WTC11 (cell line): ENCODE measurements around the gene ASXL3. TPM values are rescaled to one million over a fixed set of nuclear protein-coding genes. Genes with fewer than 3 reads are reported as not detected.

Experiments used
- ATAC-seq: fragments of 200-7000 bp; cut with Tn5 transposase; 2 replicates; pipeline ENCODE4 v1.10.0; 2021; ENCODE audit warnings: mild to moderate bottlenecking, moderate library complexity
- CTCF ChIA-PET: fragments of 300-600 bp; sonication (Branson Sonifier 250); formaldehyde crosslinking; loops from one replicate; lab custom pipeline; 2021; ENCODE audit warnings: antibody characterized with exemption; lab: Charles Lee
- POLR2A ChIA-PET: fragments of 350-600 bp; sonication (Branson Sonifier 250); formaldehyde crosslinking; loops from one replicate; lab custom pipeline; 2021; ENCODE audit warnings: antibody characterized with exemption; lab: Charles Lee
- DNase-seq: peaks from one replicate; pipeline ENCODE4 v3.0.0; 2021; ENCODE audit warnings: low spot score
- H3K27ac Mint-ChIP-seq: 2 replicates; pipeline ENCODE4 v1.8.0; 2021; ENCODE audit warnings: mixed read lengths
- H3K27me3 Mint-ChIP-seq: 2 replicates; pipeline ENCODE4 v1.8.0; 2021; ENCODE audit warnings: low read depth, mild to moderate bottlenecking, moderate library complexity, mixed read lengths
- H3K36me3 Mint-ChIP-seq: 2 replicates; pipeline ENCODE4 v1.8.0; 2021; ENCODE audit warnings: mixed read lengths
- H3K4me1 Mint-ChIP-seq: 2 replicates; pipeline ENCODE4 v1.8.0; 2022; ENCODE audit warnings: mixed read lengths
- H3K4me3 Mint-ChIP-seq: 2 replicates; pipeline ENCODE4 v1.8.0; 2021; ENCODE audit warnings: mild to moderate bottlenecking, moderate library complexity, mixed read lengths
- H3K9me3 Mint-ChIP-seq: 2 replicates; pipeline ENCODE4 v1.8.0; 2021; ENCODE audit warnings: mixed read lengths
- GRHL2 ChIP-seq: fragments of 250-450 bp; sonication (Bioruptor Pico); IDR thresholded peaks from 2 replicates; pipeline ENCODE4 v1.8.0; 2022; ENCODE audit warnings: mild to moderate bottlenecking, moderate library complexity; ENCODE audit not compliant: insufficient replicate concordance, severe bottlenecking
- GTF2I ChIP-seq: fragments of 250-450 bp; sonication (Bioruptor Pico); conservative IDR thresholded peaks from 2 replicates; pipeline ENCODE4 v1.4.0; 2021; ENCODE audit warnings: mild to moderate bottlenecking
- PRRX2 ChIP-seq: fragments of 250-450 bp; sonication (Bioruptor Pico); IDR thresholded peaks from 2 replicates; pipeline ENCODE4 v1.8.0; 2021; ENCODE audit warnings: mild to moderate bottlenecking
- RORB ChIP-seq: fragments of 250-450 bp; sonication (Bioruptor Pico); IDR thresholded peaks from 2 replicates; pipeline ENCODE4 v1.9.0; 2021; ENCODE audit warnings: mild to moderate bottlenecking
- SMAD4 ChIP-seq: sonication (generic); formaldehyde crosslinking; IDR thresholded peaks from 2 replicates; pipeline ENCODE4 v1.8.0; 2022; ENCODE audit warnings: mild to moderate bottlenecking, missing genetic modification reagents
- SOX15 ChIP-seq: fragments of 250-450 bp; sonication (Bioruptor Pico); IDR thresholded peaks from 2 replicates; pipeline ENCODE4 v1.9.0; 2021; ENCODE audit warnings: mild to moderate bottlenecking
- ZNF423 ChIP-seq: fragments of 250-450 bp; sonication (Bioruptor Pico); IDR thresholded peaks from 2 replicates; pipeline ENCODE4 v2.1.2; 2022; ENCODE audit warnings: mild to moderate bottlenecking, moderate library complexity
- total RNA-seq: library from RNA; stranded (reverse); gene quantifications from 3 replicates; pipeline ENCODE4 v1.2.3, GENCODE V29; 2021
- TF ChIP-seq, protein P1 (sequence below): sonication (generic); formaldehyde crosslinking; IDR thresholded peaks from 2 replicates; pipeline ENCODE4 v1.8.1; 2023; ENCODE audit warnings: mild to moderate bottlenecking, moderate library complexity, missing genetic modification reagents
- TF ChIP-seq, protein P2 (sequence below): sonication (generic); formaldehyde crosslinking; IDR thresholded peaks from 2 replicates; pipeline ENCODE4 v1.8.1; 2023; ENCODE audit warnings: mild to moderate bottlenecking, missing genetic modification reagents, moderate library complexity
- TF ChIP-seq, protein P3 (sequence below): sonication (generic); formaldehyde crosslinking; IDR thresholded peaks from 2 replicates; pipeline ENCODE4 v1.8.0; 2022; ENCODE audit warnings: mild to moderate bottlenecking, missing genetic modification reagents
- TF ChIP-seq, protein P4 (sequence below): sonication (generic); formaldehyde crosslinking; IDR thresholded peaks from 2 replicates; pipeline ENCODE4 v1.8.0; 2022; ENCODE audit warnings: missing genetic modification reagents
- TF ChIP-seq, protein P5 (sequence below): sonication (generic); formaldehyde crosslinking; IDR thresholded peaks from 2 replicates; pipeline ENCODE4 v1.8.1; 2022; ENCODE audit warnings: low read depth, missing genetic modification reagents, borderline replicate concordance
- TF ChIP-seq, protein P6 (sequence below): sonication (generic); formaldehyde crosslinking; IDR thresholded peaks from 2 replicates; pipeline ENCODE4 v1.8.1; 2023; ENCODE audit warnings: mild to moderate bottlenecking, missing genetic modification reagents
- TF ChIP-seq, protein P7 (sequence below): sonication (generic); formaldehyde crosslinking; IDR thresholded peaks from 2 replicates; pipeline ENCODE4 v1.8.0; 2023; ENCODE audit warnings: missing genetic modification reagents
- TF ChIP-seq, protein P8 (sequence below): sonication (generic); formaldehyde crosslinking; IDR thresholded peaks from 2 replicates; pipeline ENCODE4 v1.8.0; 2023; ENCODE audit warnings: missing genetic modification reagents, mild to moderate bottlenecking, borderline replicate concordance
- TF ChIP-seq, protein P9 (sequence below): sonication (generic); formaldehyde crosslinking; IDR thresholded peaks from 2 replicates; pipeline ENCODE4 v1.8.1; 2022; ENCODE audit warnings: low read depth, mild to moderate bottlenecking, moderate library complexity, missing genetic modification reagents, borderline replicate concordance
- TF ChIP-seq, protein P10 (sequence below): sonication (generic); formaldehyde crosslinking; IDR thresholded peaks from 2 replicates; pipeline ENCODE4 v1.8.1; 2023; ENCODE audit warnings: mild to moderate bottlenecking, missing genetic modification reagents, moderate library complexity

ASXL3 gene
- total RNA-seq, 1 experiment from 2014 or later: 0.35 TPM

DNA sequence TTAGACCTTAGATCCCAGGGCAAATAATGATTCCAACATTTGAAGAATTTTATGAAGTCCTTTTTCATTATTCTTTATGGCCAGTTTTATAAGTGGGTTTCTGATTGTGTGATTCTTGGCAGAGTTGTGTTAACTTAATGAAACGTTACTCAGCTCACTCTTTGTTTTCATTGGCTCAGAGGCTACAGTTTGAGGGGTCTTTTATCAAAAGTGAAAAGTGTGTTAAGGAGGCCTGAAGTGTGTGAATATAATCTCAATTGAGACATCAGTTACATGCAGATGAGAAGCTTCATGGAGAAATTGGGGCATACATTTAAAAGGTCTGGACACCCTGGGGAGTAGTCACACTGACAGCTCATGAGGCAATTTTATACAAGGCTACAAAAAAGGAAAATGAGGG, 74.6 kb downstream of the ASXL3 start:
- no peaks in the 10 kb centered on the region for H3K9me3 Mint-ChIP-seq
- ChIA-PET CTCF (no interaction called here), POLR2A (no interaction called here)
- H3K4me3 Mint-ChIP-seq: no peak overlapping the region
- TF ChIP-seq, protein P1, sequence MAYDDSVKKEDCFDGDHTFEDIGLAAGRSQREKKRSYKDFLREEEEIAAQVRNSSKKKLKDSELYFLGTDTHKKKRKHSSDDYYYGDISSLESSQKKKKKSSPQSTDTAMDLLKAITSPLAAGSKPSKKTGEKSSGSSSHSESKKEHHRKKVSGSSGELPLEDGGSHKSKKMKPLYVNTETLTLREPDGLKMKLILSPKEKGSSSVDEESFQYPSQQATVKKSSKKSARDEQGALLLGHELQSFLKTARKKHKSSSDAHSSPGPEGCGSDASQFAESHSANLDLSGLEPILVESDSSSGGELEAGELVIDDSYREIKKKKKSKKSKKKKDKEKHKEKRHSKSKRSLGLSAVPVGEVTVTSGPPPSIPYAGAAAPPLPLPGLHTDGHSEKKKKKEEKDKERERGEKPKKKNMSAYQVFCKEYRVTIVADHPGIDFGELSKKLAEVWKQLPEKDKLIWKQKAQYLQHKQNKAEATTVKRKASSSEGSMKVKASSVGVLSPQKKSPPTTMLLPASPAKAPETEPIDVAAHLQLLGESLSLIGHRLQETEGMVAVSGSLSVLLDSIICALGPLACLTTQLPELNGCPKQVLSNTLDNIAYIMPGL (CRISPR knock-in tag): no peak
- no peak for TF ChIP-seq ZNF423
- TF ChIP-seq, protein P2, sequence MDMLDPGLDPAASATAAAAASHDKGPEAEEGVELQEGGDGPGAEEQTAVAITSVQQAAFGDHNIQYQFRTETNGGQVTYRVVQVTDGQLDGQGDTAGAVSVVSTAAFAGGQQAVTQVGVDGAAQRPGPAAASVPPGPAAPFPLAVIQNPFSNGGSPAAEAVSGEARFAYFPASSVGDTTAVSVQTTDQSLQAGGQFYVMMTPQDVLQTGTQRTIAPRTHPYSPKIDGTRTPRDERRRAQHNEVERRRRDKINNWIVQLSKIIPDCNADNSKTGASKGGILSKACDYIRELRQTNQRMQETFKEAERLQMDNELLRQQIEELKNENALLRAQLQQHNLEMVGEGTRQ (CRISPR knock-in tag): no peak
- no peak for TF ChIP-seq SMAD4 (CRISPR knock-in tag)
- TF ChIP-seq SOX15 (CRISPR knock-in tag): no peak
- TF ChIP-seq RORB (CRISPR knock-in tag): no peak
- TF ChIP-seq, protein P3, sequence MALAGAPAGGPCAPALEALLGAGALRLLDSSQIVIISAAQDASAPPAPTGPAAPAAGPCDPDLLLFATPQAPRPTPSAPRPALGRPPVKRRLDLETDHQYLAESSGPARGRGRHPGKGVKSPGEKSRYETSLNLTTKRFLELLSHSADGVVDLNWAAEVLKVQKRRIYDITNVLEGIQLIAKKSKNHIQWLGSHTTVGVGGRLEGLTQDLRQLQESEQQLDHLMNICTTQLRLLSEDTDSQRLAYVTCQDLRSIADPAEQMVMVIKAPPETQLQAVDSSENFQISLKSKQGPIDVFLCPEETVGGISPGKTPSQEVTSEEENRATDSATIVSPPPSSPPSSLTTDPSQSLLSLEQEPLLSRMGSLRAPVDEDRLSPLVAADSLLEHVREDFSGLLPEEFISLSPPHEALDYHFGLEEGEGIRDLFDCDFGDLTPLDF (CRISPR knock-in tag): no peak
- TF ChIP-seq, protein P4, sequence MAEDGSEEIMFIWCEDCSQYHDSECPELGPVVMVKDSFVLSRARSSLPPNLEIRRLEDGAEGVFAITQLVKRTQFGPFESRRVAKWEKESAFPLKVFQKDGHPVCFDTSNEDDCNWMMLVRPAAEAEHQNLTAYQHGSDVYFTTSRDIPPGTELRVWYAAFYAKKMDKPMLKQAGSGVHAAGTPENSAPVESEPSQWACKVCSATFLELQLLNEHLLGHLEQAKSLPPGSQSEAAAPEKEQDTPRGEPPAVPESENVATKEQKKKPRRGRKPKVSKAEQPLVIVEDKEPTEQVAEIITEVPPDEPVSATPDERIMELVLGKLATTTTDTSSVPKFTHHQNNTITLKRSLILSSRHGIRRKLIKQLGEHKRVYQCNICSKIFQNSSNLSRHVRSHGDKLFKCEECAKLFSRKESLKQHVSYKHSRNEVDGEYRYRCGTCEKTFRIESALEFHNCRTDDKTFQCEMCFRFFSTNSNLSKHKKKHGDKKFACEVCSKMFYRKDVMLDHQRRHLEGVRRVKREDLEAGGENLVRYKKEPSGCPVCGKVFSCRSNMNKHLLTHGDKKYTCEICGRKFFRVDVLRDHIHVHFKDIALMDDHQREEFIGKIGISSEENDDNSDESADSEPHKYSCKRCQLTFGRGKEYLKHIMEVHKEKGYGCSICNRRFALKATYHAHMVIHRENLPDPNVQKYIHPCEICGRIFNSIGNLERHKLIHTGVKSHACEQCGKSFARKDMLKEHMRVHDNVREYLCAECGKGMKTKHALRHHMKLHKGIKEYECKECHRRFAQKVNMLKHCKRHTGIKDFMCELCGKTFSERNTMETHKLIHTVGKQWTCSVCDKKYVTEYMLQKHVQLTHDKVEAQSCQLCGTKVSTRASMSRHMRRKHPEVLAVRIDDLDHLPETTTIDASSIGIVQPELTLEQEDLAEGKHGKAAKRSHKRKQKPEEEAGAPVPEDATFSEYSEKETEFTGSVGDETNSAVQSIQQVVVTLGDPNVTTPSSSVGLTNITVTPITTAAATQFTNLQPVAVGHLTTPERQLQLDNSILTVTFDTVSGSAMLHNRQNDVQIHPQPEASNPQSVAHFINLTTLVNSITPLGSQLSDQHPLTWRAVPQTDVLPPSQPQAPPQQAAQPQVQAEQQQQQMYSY (CRISPR knock-in tag): no peak
- TF ChIP-seq, protein P5, sequence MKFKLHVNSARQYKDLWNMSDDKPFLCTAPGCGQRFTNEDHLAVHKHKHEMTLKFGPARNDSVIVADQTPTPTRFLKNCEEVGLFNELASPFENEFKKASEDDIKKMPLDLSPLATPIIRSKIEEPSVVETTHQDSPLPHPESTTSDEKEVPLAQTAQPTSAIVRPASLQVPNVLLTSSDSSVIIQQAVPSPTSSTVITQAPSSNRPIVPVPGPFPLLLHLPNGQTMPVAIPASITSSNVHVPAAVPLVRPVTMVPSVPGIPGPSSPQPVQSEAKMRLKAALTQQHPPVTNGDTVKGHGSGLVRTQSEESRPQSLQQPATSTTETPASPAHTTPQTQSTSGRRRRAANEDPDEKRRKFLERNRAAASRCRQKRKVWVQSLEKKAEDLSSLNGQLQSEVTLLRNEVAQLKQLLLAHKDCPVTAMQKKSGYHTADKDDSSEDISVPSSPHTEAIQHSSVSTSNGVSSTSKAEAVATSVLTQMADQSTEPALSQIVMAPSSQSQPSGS (CRISPR knock-in tag): no peak
- no peak for TF ChIP-seq PRRX2
- TF ChIP-seq GRHL2 (CRISPR knock-in tag): no peak
- TF ChIP-seq, protein P6, sequence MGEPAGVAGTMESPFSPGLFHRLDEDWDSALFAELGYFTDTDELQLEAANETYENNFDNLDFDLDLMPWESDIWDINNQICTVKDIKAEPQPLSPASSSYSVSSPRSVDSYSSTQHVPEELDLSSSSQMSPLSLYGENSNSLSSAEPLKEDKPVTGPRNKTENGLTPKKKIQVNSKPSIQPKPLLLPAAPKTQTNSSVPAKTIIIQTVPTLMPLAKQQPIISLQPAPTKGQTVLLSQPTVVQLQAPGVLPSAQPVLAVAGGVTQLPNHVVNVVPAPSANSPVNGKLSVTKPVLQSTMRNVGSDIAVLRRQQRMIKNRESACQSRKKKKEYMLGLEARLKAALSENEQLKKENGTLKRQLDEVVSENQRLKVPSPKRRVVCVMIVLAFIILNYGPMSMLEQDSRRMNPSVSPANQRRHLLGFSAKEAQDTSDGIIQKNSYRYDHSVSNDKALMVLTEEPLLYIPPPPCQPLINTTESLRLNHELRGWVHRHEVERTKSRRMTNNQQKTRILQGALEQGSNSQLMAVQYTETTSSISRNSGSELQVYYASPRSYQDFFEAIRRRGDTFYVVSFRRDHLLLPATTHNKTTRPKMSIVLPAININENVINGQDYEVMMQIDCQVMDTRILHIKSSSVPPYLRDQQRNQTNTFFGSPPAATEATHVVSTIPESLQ (CRISPR knock-in tag): no peak
- TF ChIP-seq GTF2I (CRISPR knock-in tag): no peak
- TF ChIP-seq, protein P7, sequence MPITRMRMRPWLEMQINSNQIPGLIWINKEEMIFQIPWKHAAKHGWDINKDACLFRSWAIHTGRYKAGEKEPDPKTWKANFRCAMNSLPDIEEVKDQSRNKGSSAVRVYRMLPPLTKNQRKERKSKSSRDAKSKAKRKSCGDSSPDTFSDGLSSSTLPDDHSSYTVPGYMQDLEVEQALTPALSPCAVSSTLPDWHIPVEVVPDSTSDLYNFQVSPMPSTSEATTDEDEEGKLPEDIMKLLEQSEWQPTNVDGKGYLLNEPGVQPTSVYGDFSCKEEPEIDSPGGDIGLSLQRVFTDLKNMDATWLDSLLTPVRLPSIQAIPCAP (CRISPR knock-in tag): no peak
- TF ChIP-seq, protein P8, sequence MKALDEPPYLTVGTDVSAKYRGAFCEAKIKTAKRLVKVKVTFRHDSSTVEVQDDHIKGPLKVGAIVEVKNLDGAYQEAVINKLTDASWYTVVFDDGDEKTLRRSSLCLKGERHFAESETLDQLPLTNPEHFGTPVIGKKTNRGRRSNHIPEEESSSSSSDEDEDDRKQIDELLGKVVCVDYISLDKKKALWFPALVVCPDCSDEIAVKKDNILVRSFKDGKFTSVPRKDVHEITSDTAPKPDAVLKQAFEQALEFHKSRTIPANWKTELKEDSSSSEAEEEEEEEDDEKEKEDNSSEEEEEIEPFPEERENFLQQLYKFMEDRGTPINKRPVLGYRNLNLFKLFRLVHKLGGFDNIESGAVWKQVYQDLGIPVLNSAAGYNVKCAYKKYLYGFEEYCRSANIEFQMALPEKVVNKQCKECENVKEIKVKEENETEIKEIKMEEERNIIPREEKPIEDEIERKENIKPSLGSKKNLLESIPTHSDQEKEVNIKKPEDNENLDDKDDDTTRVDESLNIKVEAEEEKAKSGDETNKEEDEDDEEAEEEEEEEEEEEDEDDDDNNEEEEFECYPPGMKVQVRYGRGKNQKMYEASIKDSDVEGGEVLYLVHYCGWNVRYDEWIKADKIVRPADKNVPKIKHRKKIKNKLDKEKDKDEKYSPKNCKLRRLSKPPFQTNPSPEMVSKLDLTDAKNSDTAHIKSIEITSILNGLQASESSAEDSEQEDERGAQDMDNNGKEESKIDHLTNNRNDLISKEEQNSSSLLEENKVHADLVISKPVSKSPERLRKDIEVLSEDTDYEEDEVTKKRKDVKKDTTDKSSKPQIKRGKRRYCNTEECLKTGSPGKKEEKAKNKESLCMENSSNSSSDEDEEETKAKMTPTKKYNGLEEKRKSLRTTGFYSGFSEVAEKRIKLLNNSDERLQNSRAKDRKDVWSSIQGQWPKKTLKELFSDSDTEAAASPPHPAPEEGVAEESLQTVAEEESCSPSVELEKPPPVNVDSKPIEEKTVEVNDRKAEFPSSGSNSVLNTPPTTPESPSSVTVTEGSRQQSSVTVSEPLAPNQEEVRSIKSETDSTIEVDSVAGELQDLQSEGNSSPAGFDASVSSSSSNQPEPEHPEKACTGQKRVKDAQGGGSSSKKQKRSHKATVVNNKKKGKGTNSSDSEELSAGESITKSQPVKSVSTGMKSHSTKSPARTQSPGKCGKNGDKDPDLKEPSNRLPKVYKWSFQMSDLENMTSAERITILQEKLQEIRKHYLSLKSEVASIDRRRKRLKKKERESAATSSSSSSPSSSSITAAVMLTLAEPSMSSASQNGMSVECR (CRISPR knock-in tag): no peak
- TF ChIP-seq, protein P9, sequence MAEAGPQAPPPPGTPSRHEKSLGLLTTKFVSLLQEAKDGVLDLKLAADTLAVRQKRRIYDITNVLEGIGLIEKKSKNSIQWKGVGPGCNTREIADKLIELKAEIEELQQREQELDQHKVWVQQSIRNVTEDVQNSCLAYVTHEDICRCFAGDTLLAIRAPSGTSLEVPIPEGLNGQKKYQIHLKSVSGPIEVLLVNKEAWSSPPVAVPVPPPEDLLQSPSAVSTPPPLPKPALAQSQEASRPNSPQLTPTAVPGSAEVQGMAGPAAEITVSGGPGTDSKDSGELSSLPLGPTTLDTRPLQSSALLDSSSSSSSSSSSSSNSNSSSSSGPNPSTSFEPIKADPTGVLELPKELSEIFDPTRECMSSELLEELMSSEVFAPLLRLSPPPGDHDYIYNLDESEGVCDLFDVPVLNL: no peak
- TF ChIP-seq, protein P10, sequence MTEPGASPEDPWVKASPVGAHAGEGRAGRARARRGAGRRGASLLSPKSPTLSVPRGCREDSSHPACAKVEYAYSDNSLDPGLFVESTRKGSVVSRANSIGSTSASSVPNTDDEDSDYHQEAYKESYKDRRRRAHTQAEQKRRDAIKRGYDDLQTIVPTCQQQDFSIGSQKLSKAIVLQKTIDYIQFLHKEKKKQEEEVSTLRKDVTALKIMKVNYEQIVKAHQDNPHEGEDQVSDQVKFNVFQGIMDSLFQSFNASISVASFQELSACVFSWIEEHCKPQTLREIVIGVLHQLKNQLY (CRISPR knock-in tag): no peak
- TF ChIP-seq, all 79 proteins: peak for 0
- Mint-ChIP-seq H3K36me3 (no peaks in the 10 kb centered on the region), H3K27me3 (no peaks in the 10 kb centered on the region; the same call in 1 of the 2 replicates), H3K27ac (no peak overlapping the region), H3K4me1 (peaks cover 13% of the 10 kb centered on the region)
- no peak for ATAC-seq
- DNase-seq: no peak
